ENCODE results near the gene RIF1. TPM values are rescaled to one million over a fixed set of nuclear protein-coding genes. Genes with fewer than 3 reads are reported as not detected.

Gene RIF1
- total and polyA plus RNA-seq, 9 of the 15 experiments (the other 6 are each of a cell fraction or from before 2014, with no cell fraction given) = 11.0 to 109 (median 44.2) TPM

- H3K4me2 ChIP-seq (ENCODE audit: insufficient read depth, low read length) = no peak overlapping the region
- BruUV-seq (replicated peaks) = no TSS peak
- ATAC-seq (no peak; the same call in 2 of the 3 replicates), DNase-seq (ENCODE audit: extremely low read depth in 1 of 4, low spot score in 3 of 4) (no peak), FAIRE-seq (no peak)
- H3K9me3 ChIP-seq (replicated peaks; ENCODE audit: control insufficient read depth, insufficient read depth, low read depth, low read length) = no peaks in the 10 kb centered on the region
- no peaks in the 10 kb centered on the region for H3K9me1 ChIP-seq (ENCODE audit: control insufficient read depth, insufficient read depth, low read length)
- peaks cover 0 to 3% of the 10 kb centered on the region in 2 experiments; a peak in 1 of 5 replicates for H3K4me1 ChIP-seq (replicated peaks in 1 of 2; ENCODE audit: control insufficient read depth in 2 of 2, insufficient read depth in 2 of 2, low read length in 2 of 2)
- no peaks in the 10 kb centered on the region for H4K20me1 ChIP-seq (replicated peaks; ENCODE audit: control insufficient read depth, insufficient read depth, low read length)
- H3K9ac ChIP-seq (ENCODE audit: insufficient read depth in 1 of 2, low read depth in 2 of 2, low read length in 2 of 2) = no peak overlapping the region
- H2AFZ ChIP-seq (ENCODE audit: low read depth, low read length) = no peak overlapping the region
- TF ChIP-seq ARID4B (CRISPR knock-in tag; IDR thresholded peaks at IDR 0.05) = no peak
- 0 out of 2 replicates have a peak, but pooled peaks have one; percentile 24 for TF ChIP-seq CBFA2T3 (IDR thresholded peaks at IDR 0.05)
- peak; percentile 46 for TF ChIP-seq RBM25 (IDR thresholded peaks at IDR 0.05; ENCODE audit: low read depth, low read length, severe bottlenecking)
- no peak for TF ChIP-seq EHMT2 (IDR thresholded peaks at IDR 0.05)
- POLR2A ChIA-PET = interaction anchor here (1.2 kb wide), 1 partner anchor 19 kb away, joined by 4 read pairs; no protein-coding TSS in a partner anchor
- H3K27me3 ChIP-seq (ENCODE audit: control insufficient read depth in 2 of 2, insufficient read depth in 2 of 2, low read length in 2 of 2) = no peaks in the 10 kb centered on the region
- in situ Hi-C loops (cut with MboI) = no loop called here
- H3K79me2 ChIP-seq (ENCODE audit: control insufficient read depth, insufficient read depth, low read length) = no peaks in the 10 kb centered on the region
- CTCF ChIA-PET (ENCODE audit: low intra/inter-chr PET ratio) = no interaction called here
- H3K4me3 ChIP-seq = no peak overlapping the region
- no peaks in the 10 kb centered on the region for H3K36me3 ChIP-seq (ENCODE audit: control insufficient read depth, insufficient read depth, low read length)
- no peak overlapping the region for H3K27ac ChIP-seq (ENCODE audit: extremely low read depth, low read depth, low read length)
- intact Hi-C loops (cut with micrococcal nuclease) = no loop called here
- WGBS (ENCODE audit: insufficient coverage, low coverage, missing lambda C conversion rate) = 35% methylated on average over 1 of the region's 1 CpG
Observed at GRCh38 chr2:151399981-151400380, 9.7 kb upstream of the RIF1 start.

All from K562 (cell line).